Cardiac septum (tissue), 1 donor: Measurements from ENCODE around the gene KREMEN2. TPM values are rescaled to one million over a fixed set of nuclear protein-coding genes. Genes with fewer than 3 reads are reported as not detected.

ENCODE experiments used
- DNase-seq: peaks from one replicate; pipeline ENCODE4 v3.0.0-alpha.2; 2020; ENCODE audit warnings: low spot score
- intact Hi-C: fragments of 100-400 bp; cut with DNase I; formaldehyde crosslinking; loops from one replicate; pipeline ENCODE4 v1.14.0; 2022
- total RNA-seq: library from RNA; stranded (reverse); fragmentation: NEBNext Ultra II Directional; extraction: Animal tissue kit (Norgen Biotek cat#: 25700); gene quantifications from one replicate; pipeline ENCODE4 v1.2.1, GENCODE V29; 2021
- donor health status: DM: no; HTN: no; CAD: no.

Gene KREMEN2
- total RNA-seq, 1 donor from 2014 or later, result not detected

- DNase-seq, result no peak
- intact Hi-C loops, result no loop called here
These were observed 27.6 kb downstream of the KREMEN2 start for GRCh38 chr16:2991566-2992261.

GRCh38 chr16:2992383-2993081 is 28.5 kb downstream of the KREMEN2 start:
- DNase-seq, result no peak
- intact Hi-C loops, result no loop called here

- intact Hi-C loops, result no loop called here
These were observed 32.2 kb downstream of the KREMEN2 start for GRCh38 chr16:2996298-2996697.

GRCh38 chr16:2999929-3000328 is 35.9 kb downstream of the KREMEN2 start:
- no peak for DNase-seq
- intact Hi-C loops, result no loop called here

More at GRCh38 chr16:2996298-2996697, 32.2 kb downstream of the KREMEN2 start:
- DNase-seq, result no peak

GRCh38 chr16:3000540-3000939 is 36.5 kb downstream of the KREMEN2 start:
- intact Hi-C loops, result no loop called here
- no peak for DNase-seq

- intact Hi-C loops, result no loop called here
- DNase-seq, result no peak
These were observed 37.2 kb downstream of the KREMEN2 start for GRCh38 chr16:3001316-3001715.

GRCh38 chr16:3003582-3004270 is 39.7 kb downstream of the KREMEN2 start:
- DNase-seq, result peak; percentile 99
- intact Hi-C loops, result loop anchor here (2.0 kb wide), 1 partner anchor 17 kb away; the partner anchor contains the start of gene TNFRSF12A

- no peak for DNase-seq
- intact Hi-C loops, result loop anchor here (2.0 kb wide), 1 partner anchor 16 kb away; the partner anchor contains the start of gene TNFRSF12A
These were observed 40.2 kb downstream of the KREMEN2 start for GRCh38 chr16:3004319-3004718.

- intact Hi-C loops, result loop anchor here (2.0 kb wide), 1 partner anchor 16 kb away; the partner anchor contains the start of gene TNFRSF12A
- no peak for DNase-seq
These were observed 40.8 kb downstream of the KREMEN2 start for GRCh38 chr16:3004781-3005284.

GRCh38 chr16:3007059-3007956 is 43.2 kb downstream of the KREMEN2 start:
- intact Hi-C loops, result no loop called here
- DNase-seq, result no peak

GRCh38 chr16:3007957-3008689 is 44.0 kb downstream of the KREMEN2 start:
- intact Hi-C loops, result no loop called here
- DNase-seq, result no peak

- intact Hi-C loops, result no loop called here
- no peak for DNase-seq
These were observed 44.6 kb downstream of the KREMEN2 start for GRCh38 chr16:3008690-3009037.

GRCh38 chr16:3009568-3010390 is 45.7 kb downstream of the KREMEN2 start:
- intact Hi-C loops, result no loop called here
- no peak for DNase-seq

GRCh38 chr16:3010510-3010909 is 46.4 kb downstream of the KREMEN2 start:
- intact Hi-C loops, result no loop called here
- DNase-seq, result no peak

GRCh38 chr16:3012246-3012645 is 48.2 kb downstream of the KREMEN2 start:
- DNase-seq, result no peak
- intact Hi-C loops, result no loop called here

GRCh38 chr16:3012828-3013420 is 48.8 kb downstream of the KREMEN2 start, which contains the start of gene CLDN9:
Gene CLDN9, plus strand, starts transcription at chr16:3012923. Its CDS starts 440 bp downstream, at chr16:3013363.
- intact Hi-C loops, result no loop called here
- no peak for DNase-seq

GRCh38 chr16:3013491-3013951 is 49.4 kb downstream of the KREMEN2 start:
- DNase-seq, result no peak
- intact Hi-C loops, result no loop called here
